CD1c-positive myeloid dendritic cell (primary cell): ENCODE measurements around the gene MBNL3.

Experiments used
- DNase-seq: peaks from one replicate; pipeline ENCODE4 v3.0.0-alpha.2; 2016; ENCODE audit errors: extremely low spot score

The MBNL3 gene

GRCh38 chrX:132415012-132415411 lies 73.8 kb downstream of the MBNL3 start:
- DNase-seq, result no peak

- DNase-seq, result no peak
Observed at GRCh38 chrX:132414404-132414803, 74.4 kb downstream of the MBNL3 start.

DNA sequence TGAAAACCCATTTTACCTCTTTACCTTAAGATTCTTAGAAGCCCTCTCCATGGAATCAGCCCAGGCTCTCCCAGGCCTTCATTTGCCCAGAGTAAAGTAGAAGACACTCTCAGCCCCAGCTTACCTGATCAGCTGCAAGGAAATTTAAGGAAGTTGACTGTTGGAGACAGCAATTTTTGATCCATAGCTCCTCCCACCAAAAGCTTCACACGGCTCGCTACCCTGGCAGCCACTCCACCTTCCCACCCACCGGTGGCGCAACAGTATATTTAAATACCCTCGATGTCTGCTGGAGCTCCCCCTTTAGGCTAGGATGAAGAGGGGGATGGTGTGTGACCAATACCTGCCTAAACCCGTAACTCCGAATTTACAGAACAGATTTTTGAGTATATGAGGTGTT lies 75.4 kb downstream of the MBNL3 start:
- DNase-seq, result no peak

DNA sequence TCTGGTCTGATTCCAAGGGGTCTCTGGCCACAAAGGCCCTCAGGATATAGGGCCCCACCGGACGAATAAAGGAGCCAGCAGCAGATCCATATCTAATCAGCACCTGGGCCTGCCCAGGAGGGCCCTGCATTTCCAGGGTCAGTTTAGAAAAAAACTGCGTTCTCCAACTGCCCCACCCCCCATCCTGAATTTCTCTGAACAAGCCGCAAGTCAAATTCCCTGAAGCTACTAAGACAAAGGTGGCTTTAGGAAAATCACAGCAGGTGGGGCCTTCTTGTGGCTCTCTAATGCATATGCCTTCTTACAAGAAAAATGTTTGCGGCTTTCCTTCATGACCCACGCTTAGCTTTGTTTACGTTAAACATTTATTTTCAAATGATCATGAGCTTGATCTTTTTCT lies 76.6 kb downstream of the MBNL3 start:
- no peak for DNase-seq

DNA sequence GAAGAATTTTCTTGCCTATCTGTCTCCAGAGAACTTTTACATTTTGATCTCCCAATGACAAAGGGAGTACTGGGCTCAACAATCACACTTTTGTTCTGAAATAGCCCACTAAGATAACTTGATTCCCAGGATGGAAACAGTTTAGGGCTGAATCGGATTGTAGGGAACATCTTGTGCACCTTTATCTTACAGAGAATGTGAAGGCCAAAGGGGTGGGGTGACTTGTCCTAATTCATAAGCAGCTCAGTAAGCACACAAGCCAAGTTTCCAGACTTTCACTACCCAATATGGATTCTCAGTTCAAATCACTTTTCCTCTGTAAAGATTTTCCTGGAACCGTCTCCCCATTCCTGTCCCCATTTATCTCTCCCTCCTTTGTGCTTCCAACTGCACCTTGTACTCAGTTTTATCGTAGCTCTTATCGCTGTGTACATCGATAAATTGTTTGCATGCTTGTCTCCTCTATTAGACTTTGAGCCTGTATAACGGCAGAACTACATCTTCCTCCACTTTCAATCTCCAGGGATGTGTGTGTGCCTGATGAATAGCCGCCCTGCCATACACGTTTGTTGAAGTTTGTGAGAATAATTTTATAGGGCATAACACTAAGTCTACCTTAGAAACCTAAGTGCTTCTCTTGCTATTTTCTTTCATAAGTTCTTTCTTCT lies 77.4 kb downstream of the MBNL3 start:
- no peak for DNase-seq

DNA sequence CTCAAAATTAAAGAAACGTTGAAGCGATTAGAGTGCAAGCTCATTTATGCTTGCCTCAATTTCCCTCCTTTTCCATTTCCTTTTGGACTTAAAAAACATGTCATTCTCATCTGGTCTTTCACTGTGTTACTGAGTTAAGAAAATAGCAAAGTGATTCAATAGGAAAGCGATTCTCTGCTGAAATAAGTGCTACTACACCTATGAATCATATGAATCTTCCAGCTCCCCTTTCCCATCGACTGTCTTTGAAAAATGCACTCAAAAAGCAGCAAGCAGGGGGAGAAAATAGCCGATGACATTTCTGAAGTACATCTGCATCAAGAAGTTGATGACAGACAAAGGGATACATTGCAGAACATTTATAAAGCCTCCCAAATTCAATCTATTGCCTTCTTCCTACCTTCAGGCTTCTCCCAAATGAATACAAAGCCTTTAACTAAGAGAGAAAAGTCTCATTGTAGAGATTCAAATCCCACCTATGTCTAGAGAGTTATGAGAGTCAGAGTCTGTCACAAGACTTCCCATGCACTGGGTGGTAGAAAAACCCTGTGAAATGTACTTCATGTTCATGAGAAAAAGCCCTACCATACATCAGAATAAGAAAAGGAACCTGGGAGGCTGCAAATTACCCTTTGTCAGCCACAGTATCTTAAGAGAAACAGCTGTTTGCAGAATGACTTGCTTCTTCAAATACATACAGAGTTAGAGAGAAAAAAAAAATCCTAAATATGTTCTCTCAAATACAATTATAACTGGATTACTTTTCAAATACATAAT lies 78.9 kb downstream of the MBNL3 start:
- DNase-seq, result no peak

DNA sequence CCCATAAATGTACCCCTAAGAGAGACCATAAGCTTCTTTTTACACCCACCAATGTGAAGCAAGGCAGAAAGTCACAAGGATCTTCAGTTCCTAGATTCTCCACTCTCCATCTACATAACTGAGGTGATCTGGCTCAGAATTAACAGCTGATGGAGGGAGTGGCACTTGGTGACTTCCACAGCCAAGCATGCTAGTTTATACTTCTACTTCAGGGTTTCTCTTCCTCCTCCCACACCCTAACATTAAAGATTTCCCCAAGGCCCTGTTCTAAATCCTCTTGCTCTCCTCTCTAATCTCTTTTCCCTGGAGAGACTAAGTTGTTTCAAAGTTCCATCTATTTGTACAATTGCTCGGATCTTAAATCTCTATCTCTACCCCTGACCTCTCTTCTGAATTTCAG lies 81.1 kb downstream of the MBNL3 start:
- peak; percentile 1 for DNase-seq

DNA sequence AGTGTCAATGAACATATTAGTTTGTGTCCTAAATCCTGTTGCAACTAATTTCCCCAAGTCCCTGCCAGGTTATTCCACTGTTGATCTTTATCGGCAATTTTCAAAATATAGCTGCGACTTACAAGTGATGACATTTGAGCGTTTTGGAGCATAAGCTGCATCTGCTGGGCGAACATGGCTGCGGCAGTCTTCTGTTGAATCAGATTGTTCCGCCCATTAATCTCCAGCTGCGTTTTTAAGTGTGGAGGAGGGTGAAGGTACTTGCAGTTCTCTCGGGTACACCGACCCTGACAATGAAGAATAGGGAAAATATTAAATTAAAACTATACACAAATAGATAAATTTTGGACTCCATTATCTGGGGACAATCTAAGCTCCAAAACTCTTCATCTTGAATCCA lies 82.7 kb downstream of the MBNL3 start:
- DNase-seq, result no peak

GRCh38 chrX:132404266-132404665 lies 84.6 kb downstream of the MBNL3 start:
- DNase-seq, result no peak

DNA sequence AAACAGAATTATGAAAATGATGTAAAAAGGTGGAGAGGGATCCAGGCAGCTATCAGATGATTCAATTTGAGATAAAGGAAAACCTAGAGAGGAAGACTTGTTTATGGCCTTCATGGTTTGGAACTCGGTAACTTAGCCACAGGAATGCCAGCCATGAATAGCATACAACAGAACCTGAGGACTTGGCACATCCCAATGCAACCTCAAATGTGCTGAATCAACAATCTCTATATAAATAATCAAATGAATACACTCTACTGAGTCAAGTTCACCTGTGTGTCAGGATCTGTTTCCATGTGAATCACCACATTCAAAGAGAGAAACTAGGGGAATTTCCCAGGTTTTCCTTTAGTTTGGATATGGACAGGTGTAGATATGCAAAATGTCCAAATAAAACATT lies 86.9 kb downstream of the MBNL3 start:
- DNase-seq, result no peak

DNA sequence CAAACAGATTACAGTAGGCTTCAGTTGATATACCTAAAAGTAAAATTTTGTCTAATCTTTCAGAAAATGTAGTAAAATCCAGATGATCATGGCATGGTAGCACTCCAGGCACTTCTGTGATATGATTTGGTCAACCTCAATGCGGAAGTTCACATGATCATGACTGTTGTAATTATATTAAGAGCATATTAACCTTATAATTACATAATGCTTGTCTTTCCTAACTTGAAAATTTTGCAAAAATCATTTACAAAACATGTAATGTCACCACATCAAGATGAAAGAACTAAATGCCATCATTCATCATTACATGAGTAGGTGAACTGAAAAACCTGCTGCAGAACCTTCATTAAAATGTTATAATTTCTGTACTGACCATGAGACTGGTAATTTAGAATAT lies 88.1 kb downstream of the MBNL3 start:
- DNase-seq, result no peak

GRCh38 chrX:132395645-132396044 lies 93.2 kb downstream of the MBNL3 start:
- DNase-seq, result no peak

- DNase-seq, result no peak
Observed at GRCh38 chrX:132395026-132395425, 93.8 kb downstream of the MBNL3 start.

DNA sequence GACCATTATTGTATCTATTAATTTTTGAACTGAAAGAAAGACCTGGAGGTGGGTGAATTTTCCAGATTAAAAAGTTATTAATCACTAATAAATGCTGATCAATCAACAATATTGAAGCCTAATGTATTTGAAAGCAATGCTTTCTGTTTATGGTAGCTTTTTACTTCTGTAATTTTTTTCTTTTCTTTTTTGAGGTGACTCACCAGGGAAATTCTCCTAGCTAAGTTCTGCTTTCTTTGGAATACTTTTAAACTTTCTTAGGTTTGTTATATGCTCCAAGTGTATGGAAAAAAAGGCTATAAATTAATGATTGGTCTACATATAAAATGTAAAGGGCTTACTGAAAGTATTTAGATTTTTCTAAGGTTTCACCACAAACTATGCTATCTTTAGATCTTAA lies 94.2 kb downstream of the MBNL3 start:
- peak; percentile 12 for DNase-seq

DNA sequence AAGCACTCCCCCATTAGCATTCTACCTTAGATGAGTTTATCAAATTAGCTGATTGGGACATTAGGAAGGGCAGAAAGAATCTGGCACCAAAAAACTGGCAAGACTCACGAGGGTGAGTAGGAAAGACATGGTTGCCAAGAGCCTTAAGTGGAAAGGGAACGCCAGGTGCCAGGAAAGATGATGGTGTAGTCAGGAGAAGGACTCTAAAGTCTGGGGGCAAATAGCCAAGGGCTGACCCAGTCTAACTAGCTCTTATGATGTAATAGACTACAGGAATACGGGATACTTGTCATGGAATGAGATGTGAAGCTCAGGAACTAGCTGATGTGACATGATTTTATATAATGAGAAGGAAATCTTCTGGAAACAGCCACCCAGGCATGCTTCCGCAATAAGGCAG lies 94.8 kb downstream of the MBNL3 start:
- DNase-seq, result no peak

DNA sequence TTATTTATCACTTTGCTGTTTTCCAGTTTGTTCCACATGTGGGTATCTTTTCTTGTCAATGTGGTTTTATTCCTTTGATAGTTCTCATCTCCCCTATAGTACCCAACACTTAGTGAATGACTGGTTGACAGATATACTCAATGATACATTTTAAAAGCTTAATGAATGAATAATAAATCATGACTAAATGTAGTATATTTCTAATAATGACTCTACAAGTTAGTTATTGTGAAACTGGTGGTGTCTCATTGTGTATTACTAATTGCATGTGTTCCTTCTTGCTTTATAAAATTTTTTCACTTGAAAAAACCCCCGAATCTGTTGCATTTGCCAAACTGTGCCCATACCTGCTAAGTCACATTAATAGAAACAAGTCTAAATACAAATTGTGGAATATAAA lies 95.4 kb downstream of the MBNL3 start:
- no peak for DNase-seq

DNA sequence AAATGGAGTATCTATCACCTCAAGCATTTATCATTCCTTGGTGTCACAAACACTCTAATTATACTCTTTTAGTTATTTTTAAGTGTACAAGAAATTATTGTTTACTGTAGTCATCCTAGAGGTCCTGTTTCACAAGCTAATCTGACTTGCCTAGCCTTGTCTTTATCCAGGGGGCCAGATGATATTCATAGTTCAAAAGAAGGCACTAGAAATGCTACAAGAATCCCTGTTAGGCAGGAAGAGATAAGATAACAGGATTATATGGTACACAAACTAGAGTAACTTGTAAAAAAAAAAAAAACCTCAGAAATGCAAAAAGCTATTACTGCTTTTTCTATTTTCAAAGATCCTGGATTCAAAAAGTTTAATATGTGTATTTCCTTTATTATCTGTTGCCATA lies 95.8 kb downstream of the MBNL3 start:
- DNase-seq, result no peak

- DNase-seq, result no peak
Observed at GRCh38 chrX:132390792-132391191, 98.0 kb downstream of the MBNL3 start.

GRCh38 chrX:132389480-132389879 lies 99.4 kb downstream of the MBNL3 start:
- DNase-seq, result no peak

DNA sequence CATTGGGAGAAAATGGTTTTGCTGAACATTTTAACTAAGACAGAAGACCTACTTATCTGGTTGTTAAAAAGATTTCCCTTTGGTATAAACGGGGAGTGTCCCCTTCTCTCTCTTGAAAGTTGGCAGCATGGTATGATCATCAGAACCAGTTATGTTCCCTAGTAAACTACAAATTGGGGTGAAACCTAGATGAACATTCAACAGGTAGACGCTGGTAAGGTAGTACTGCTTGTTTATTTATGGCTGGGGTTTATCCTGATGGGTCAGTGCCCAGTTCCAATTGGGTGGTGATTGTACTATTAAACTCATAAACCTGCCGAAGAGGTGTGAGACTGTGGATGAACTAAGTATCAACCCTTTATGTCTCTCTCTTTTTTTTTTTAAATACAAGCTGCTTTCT lies 100.5 kb downstream of the MBNL3 start:
- DNase-seq, result no peak

DNA sequence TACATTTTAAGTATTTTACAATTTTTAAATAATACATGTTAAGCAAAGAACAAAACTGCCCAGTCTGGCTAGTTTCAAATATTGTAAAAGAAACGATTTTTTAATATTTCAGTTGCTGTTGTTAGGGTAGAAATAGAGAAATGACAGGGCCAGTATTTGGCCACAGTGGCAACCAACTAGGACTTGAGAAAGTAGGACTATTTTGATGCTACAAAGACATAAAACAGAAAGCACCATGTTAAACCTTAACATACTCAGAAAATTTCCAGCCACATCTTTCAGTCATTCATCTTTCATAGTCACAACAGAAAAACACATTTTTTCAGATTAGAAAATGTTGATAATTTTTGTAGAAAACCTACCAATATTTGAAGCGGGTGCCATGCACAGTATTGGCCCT lies 104.5 kb downstream of the MBNL3 start:
- no peak for DNase-seq

DNA sequence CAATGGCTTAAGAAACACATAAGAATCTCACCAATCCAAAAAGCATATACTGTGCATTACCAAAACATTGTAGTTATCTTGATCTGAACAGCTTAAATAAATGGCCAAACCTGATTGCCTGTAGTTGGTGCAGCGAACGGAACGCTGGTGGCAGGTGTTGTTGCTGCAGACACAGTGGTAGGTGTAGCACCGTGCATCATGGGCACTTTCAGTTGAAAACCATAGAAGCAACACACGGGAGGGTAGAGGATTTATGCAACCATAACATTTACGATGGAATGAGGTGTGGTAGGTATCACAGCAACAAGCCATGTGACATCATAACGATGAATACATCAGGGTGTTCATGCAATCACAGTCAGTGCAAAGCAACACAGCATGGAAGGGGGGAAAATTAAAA lies 106.8 kb downstream of the MBNL3 start:
- DNase-seq, result no peak

DNA sequence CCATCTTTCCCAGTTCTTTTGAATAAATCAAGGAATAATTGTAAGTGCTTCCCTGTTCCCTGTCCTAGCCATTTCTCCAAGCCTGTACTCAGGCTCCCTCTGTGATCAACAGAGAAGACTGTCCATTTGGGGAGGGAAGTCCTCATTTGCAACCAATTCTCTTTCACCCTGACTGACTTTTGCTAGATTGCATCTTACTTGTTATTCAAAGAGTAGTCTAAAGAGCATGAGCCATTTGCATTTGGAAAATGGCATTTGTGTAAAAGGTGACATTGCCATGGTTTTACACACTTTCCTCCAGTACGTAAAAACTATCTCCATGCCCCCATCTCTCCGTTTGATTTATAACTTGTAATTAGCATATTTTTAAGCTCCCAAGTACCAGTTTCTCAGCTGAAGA lies 110.6 kb downstream of the MBNL3 start:
- DNase-seq, result no peak

GRCh38 chrX:132375941-132376340 lies 112.9 kb downstream of the MBNL3 start:
- DNase-seq, result no peak
